ENCODE measurements around the gene UMODL1.

The UMODL1 gene

DNA sequence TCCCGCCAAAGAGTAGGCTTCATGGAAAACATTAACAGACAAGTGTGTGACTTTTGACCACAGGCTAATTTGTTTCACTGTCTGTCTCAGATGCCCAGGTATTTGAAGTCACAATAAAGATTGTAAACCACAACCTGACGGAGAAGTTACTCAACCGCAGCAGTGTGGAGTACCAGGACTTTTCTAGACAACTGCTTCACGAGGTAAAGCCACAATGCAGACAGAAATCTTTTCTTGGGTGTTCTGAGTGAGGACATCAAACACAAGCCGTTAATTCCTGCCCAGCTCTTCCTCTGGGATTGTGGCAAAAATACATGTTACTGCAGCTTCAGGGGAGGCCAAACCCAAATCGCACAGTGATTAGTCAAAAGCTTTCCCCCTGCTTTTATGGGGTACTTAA, 31.0 kb downstream of the UMODL1 start:
- H3K27me3 Mint-ChIP-seq (ENCODE audit: low read depth), result peaks cover 43% of the 10 kb centered on the region
- TF ChIP-seq, protein P1, sequence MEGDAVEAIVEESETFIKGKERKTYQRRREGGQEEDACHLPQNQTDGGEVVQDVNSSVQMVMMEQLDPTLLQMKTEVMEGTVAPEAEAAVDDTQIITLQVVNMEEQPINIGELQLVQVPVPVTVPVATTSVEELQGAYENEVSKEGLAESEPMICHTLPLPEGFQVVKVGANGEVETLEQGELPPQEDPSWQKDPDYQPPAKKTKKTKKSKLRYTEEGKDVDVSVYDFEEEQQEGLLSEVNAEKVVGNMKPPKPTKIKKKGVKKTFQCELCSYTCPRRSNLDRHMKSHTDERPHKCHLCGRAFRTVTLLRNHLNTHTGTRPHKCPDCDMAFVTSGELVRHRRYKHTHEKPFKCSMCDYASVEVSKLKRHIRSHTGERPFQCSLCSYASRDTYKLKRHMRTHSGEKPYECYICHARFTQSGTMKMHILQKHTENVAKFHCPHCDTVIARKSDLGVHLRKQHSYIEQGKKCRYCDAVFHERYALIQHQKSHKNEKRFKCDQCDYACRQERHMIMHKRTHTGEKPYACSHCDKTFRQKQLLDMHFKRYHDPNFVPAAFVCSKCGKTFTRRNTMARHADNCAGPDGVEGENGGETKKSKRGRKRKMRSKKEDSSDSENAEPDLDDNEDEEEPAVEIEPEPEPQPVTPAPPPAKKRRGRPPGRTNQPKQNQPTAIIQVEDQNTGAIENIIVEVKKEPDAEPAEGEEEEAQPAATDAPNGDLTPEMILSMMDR (IDR thresholded peaks at IDR 0.05; ENCODE audit: unreplicated experiment in 3 of 3), result no peak
- peaks cover 5% of the 10 kb centered on the region for H3K4me1 Mint-ChIP-seq
- H3K36me3 Mint-ChIP-seq (ENCODE audit: low read depth), result no peaks in the 10 kb centered on the region
- H3K4me3 Mint-ChIP-seq, result no peak overlapping the region
- H3K27ac Mint-ChIP-seq, result peak overlapping the region in 2 of 3 experiments; percentile 14 to 32
- H3K9me3 Mint-ChIP-seq, result no peaks in the 10 kb centered on the region

DNA sequence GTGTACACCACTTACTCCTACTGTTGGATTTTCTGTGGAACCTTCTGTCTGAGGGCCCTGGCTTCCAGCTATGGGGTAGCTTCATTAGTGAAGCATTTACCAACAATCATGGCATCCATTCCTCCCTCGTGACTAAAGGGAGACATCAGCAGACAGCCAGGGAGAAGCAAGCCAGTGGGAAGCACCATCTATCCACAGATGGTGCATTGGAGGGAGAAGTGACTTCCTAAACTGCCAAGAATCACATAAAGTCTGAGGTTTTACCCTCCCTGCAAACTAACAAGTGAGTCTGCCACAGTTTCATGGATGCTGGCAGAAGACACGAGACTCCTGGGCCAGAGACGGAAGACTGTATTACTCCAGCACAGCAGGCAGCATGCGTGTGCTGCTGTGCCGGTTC, 31.4 kb downstream of the UMODL1 start:
- H3K4me1 Mint-ChIP-seq, result peaks cover 5% of the 10 kb centered on the region
- H3K27me3 Mint-ChIP-seq (ENCODE audit: low read depth), result peaks cover 46% of the 10 kb centered on the region
- no peaks in the 10 kb centered on the region for H3K9me3 Mint-ChIP-seq
- no peak overlapping the region for H3K4me3 Mint-ChIP-seq
- H3K36me3 Mint-ChIP-seq (ENCODE audit: low read depth), result no peaks in the 10 kb centered on the region
- H3K27ac Mint-ChIP-seq, result no peak overlapping the region
- TF ChIP-seq, protein P1 (IDR thresholded peaks at IDR 0.05; ENCODE audit: unreplicated experiment in 3 of 3), result no peak

DNA sequence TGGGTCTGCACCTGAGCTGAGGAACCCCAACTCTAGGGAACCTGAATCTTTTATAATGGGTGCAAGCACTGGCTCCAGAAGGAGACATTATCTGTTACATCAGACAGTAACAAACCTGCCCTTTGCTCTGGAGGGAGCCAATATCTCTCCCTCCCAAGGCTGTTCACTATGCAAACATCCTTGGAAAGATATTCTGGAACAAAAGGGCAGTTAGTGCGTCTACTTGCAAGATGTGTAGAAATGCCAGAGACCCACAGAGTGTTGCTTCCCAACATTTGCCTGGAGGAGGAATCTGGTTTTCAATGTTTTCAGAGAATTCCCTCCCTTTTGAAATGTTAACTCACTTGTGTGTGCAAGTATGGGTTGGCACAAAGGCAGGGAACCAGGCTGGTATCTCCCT, 31.9 kb downstream of the UMODL1 start:
- Mint-ChIP-seq H3K4me3 (no peak overlapping the region), H3K9me3 (no peaks in the 10 kb centered on the region), H3K36me3 (ENCODE audit: low read depth) (no peaks in the 10 kb centered on the region), H3K4me1 (peaks cover 2% of the 10 kb centered on the region), H3K27me3 (ENCODE audit: low read depth) (peaks cover 48% of the 10 kb centered on the region), H3K27ac (no peak overlapping the region)
- TF ChIP-seq, protein P1 (IDR thresholded peaks at IDR 0.05; ENCODE audit: unreplicated experiment in 3 of 3), result no peak

DNA sequence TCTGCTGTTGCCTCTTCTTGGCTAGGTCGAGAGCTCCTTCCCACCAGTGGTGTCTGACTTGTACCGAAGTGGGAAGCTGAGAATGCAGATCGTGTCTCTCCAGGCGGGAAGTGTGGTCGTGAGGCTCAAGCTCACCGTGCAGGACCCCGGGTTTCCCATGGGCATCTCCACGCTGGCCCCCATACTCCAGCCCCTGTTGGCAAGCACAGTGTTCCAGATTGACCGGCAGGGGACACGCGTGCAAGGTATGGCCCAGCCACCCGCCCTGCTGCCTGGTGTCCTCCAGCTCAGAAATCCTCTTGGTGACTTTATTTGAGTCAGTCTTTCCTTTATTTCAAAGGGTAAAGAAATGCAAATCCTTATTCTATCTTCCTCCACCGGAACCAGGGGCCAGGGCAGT, 32.7 kb downstream of the UMODL1 start:
- Mint-ChIP-seq H3K4me1 (no peaks in the 10 kb centered on the region), H3K9me3 (no peaks in the 10 kb centered on the region), H3K27ac (no peak overlapping the region), H3K4me3 (no peak overlapping the region), H3K27me3 (ENCODE audit: low read depth) (peaks cover 45% of the 10 kb centered on the region), H3K36me3 (ENCODE audit: low read depth) (no peaks in the 10 kb centered on the region)
- TF ChIP-seq, protein P1 (IDR thresholded peaks at IDR 0.05; ENCODE audit: unreplicated experiment in 3 of 3), result no peak

DNA sequence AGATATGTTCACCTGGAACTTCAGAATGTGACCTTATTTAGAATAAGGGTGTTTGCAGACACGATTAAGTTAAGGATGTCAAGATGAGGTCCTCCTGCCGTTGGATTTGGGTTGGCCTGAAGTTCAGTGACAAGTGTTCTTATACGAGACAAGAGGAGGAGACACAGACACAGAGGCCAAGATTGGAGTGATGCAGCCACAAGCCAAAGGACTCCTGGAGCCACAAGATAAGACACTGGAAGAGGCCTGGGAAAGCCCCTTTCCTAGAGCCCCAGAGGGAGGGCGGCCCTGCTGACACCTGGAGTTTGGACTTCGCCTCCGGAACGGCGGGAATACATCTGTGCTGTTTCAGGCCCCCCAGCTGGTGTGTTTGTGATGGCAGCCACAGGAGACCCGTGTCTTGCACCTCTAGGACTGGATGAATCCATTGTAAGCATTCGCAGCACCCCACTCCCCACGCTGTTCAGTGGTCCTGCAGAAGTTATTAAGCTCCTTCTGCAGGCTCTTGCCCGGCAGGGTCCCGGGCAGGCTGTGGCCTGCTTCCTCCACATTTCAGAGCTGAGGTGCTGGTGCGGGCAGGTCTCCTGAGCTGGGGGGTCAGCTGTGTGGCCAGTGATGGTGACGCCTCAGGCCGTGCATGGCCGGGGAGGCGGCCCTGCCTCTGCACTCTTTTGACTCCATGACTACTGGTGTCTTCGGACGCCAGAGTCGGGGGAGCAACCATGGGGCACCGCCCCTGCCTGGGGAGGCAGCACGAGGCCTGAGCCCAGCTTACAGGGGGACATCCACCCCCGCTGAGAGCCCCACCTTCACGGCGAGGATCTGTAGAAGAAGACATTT, 34.6 kb downstream of the UMODL1 start:
- H3K27me3 Mint-ChIP-seq (ENCODE audit: low read depth), result peaks cover 41% of the 10 kb centered on the region
- H3K36me3 Mint-ChIP-seq (ENCODE audit: low read depth), result no peaks in the 10 kb centered on the region
- no peaks in the 10 kb centered on the region for H3K4me1 Mint-ChIP-seq
- TF ChIP-seq, protein P1 (IDR thresholded peaks at IDR 0.05; ENCODE audit: unreplicated experiment in 3 of 3), result no peak
- H3K27ac Mint-ChIP-seq, result no peak overlapping the region
- H3K9me3 Mint-ChIP-seq, result no peaks in the 10 kb centered on the region
- H3K4me3 Mint-ChIP-seq, result no peak overlapping the region

DNA sequence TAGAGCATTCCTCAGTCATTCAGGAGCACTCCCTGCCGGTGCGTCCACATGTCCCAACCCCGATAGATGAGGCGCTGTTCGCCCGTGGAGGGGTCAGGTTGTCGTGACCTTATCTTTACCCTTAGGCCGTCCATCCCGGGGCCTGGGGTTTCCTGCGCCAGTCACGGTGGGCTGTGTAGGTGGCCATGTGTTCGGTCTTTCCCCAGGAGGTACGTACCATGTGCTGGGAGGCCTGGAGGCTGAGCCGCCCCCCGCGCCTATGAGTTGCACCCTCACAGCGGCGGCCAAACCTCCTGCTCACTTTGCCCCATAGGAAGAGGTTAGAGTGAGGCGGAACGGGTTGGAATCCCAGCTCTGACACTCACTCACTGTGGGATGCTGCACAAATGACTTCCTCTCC, 35.3 kb downstream of the UMODL1 start:
- Mint-ChIP-seq H3K27me3 (ENCODE audit: low read depth) (peaks cover 41% of the 10 kb centered on the region), H3K27ac (no peak overlapping the region), H3K4me3 (no peak overlapping the region), H3K9me3 (no peaks in the 10 kb centered on the region), H3K4me1 (no peaks in the 10 kb centered on the region), H3K36me3 (ENCODE audit: low read depth) (no peaks in the 10 kb centered on the region)
- TF ChIP-seq, protein P1 (IDR thresholded peaks at IDR 0.05; ENCODE audit: unreplicated experiment in 3 of 3), result no peak
